NCI-H524 (cell line): ENCODE data around the gene PTPRO.
A peak's percentile ranks its signal among the peaks of the same experiment; 100 is the strongest.

Experiments
- DNase-seq, 2 experiments: peaks; one replicate each; lab custom pipeline; 2025; lab: John Stamatoyannopoulos, UW

The PTPRO gene

DNA sequence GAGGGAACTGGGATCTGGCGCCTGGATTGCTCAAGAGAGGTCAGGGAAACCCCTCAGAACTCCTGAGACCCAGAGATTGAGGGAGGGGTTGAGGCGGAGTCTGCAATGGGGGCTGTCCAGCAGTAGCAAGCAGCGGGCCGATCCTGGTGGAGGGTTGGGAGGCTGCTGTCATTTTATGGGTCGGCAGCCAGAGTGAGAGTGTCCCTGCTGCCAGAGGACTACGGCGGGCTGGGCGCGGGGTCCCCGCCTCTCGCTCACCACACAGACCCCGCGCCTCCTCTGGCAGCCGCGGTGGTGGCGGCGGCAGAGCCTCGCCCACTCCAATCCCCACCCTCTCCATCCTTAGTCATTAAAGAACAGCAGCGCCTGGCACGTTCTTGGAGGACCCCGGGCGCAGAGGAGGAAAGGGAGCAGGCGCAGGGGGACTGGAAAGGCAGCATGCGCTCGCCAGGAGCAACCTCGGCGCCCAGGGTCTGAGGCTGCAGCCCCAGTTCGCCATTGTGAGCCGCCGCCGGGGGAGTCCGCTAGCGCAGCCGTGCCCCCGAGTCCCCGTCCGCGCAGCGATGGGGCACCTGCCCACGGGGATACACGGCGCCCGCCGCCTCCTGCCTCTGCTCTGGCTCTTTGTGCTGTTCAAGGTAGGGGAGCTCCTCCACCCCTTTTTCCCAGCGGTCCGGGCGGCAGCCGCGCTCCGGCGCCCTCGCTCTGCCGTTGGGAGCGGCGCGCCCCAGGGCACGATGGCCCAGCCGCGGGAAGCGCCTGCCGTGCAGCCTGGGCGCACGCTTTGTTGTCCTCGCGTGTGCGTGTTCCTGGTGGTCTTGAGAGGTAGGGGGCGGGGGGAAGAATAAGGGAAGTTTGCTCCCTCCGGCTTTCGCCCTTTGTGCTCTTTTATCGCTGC, at the start of gene PTPRO:
TSS of gene PTPRO (plus strand) at position 345 of the 898 bp plus-strand sequence.
- peak; percentile 40 to 75 for DNase-seq

DNA sequence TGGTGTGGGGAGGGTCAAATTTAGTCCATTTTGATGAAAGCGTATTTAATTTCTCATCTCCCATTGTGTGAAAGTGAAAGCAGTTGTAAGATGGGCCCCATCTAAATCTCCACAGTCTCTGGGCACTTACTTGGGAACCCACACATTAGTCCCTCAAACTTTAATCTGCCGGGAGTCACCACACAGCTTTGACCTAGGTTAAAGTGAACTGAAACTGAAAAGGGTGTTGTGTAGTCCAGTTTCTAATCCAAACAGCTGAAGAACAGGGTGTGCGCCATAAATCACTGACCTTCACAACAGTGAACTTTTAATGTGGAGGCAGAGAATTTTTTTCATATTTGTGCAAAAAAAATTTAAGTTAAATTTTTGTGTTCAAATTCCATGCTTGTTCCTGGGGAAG, 48.4 kb upstream of the PTPRO start:
- no peak for DNase-seq

DNA sequence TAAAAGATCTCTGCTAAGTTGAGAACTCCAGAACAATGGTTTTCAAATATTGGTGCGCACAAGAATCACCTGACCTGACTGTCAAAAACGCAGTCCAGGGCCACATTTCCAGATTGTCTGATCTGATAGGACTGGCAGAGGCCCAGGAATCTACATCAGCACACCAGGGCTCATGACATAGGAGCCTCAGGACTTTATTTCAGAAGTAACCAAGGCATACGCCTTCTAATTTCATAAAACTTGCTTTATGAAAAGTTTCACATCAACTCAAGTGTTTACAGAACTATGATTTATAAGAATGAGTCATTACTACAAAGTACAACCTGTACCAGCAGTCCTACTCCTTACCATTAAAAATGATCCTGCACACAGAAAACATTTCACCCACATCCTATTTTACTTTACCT, 47.7 kb upstream of the PTPRO start:
- DNase-seq: no peak

DNA sequence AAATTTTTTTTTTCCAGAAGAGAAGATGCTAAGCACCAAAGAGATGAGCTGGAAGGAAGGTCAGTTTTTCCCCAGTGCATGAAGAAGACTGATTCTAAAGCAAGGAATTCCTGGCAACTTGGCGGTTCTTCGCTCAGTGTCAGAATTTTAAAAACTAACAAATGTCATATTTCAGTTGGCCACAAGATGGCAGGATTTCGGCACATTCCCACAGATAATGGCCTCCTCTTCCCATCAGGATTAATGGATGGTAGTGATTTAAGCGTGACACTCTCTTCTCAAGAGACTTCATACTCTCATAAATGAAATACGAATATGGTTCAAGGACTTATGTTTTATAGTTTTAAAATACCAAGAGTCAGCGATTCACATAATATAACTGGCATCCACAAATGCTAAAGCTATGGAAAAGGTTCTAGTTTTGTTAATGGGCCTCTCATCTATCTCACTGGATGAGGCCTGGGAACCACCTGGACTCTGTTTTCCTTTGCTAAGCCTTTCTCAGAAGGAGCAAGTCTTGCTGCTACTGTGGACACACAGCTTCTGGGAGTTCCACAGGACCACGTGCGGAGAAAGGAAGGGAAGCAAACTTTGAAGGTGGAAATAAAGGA, 46.1 kb upstream of the PTPRO start:
- DNase-seq: peak; percentile 12 to 58

DNA sequence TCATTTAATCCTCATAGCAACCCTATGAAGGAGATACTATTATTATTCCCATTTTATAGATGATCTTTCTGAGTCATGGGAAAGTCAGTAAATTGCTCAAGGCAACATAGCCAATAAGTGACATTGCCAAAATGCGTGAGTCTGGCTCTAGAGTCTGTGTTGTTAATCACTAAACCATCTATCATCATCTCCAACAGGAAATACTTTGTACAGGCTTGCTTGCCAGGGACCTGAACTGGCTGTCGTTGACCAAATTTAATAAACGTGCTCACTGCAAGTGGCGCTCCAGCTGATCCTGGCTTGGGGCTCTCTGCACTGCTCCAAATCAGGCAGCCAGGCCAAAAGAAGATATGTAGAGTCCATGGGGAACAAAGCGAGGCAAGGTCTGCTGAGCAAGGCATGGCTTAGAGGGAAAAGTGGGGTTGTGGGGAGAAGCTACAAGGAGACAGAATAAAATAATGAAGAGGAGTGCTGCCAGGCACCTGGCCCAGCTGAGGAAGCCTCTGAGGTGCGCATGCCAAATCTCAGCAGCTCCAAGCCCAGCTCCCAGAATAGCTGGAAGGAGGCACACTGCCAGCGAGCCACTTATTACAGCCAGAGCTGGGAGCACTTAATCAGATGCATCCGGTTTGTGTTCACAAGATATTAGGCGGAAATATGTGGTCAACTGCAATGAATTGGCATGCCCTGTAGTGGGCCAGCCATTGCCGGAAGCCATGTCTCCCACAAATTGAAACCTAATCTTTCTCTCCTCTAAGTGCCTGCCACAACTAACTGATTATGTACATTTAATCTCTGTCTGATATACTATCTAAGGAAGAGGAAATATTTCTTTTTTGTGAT, 43.3 kb upstream of the PTPRO start:
- no peak for DNase-seq

DNA sequence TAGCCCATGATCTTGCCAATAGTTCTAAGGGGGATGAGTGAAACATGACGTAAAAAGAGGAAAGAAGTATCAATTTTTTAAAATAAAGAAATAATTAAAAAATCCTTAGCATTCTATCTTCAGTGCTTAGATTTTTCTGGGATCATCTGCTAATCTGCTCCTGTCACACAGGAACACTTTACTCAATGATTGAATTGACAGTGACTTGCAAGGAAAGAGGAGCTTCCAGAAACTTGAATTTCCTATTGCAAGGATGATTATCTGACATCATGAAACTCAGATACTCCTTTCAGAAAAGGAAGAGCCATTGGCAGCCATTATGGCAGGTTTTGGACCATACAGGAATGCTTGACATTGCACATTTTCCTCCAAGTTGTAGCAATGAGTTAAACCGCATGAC, 41.4 kb upstream of the PTPRO start:
- DNase-seq: no peak

DNA sequence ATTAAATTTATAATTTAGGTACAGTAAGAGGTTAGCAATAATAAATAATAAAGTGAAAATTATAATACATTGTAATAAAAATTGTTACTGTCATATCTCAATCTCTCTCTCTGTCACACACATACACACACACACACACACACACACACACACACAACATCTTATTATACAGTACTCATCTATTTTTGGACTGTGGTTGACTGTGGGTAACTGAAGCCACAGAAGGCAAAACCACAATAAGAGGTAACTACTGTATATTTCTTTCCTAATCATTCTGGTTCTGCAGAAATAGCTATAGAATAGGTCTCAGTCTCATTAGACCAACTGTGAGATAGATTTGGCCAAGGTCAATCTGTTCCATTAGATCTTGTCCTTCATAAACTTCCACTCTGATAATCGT, 33.1 kb upstream of the PTPRO start:
- no peak for DNase-seq

DNA sequence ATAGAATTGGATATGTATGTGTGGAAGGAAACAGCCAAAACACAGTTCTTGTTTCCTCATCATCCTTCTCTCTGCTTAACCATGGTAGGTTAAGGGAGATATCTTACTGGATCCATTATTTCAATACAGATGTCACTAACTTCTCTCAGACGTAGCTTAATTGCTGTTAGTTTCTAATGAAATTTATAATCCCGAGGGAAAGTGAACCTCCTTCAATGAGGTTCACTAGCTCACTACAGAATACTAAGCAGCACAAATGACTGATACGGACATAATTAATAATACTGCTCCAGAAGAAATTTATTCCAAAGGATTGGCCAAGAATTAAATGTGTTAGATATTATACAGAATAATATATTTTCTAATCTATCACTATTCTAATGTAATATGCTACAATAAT, 28.6 kb upstream of the PTPRO start:
- DNase-seq: no peak

DNA sequence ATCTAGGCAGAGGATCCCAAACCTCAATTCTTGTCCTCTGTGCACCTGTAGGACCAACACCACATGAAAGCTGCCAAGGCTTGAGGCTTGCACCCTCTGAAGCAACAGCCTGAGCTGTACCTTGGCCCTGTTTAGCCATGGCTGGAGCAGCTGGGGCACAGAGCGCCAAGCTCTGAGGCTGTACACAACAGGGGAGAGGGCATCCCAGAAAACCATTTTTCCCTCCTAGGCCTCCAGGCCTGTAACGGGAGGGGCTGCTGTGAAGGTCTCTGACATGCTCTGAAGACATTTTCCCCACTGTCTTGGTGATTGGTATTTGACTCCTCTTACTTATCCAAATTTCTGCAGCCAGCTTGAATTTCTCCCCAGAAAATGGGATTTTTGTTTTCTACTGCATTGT, 22.4 kb upstream of the PTPRO start:
- no peak for DNase-seq

DNA sequence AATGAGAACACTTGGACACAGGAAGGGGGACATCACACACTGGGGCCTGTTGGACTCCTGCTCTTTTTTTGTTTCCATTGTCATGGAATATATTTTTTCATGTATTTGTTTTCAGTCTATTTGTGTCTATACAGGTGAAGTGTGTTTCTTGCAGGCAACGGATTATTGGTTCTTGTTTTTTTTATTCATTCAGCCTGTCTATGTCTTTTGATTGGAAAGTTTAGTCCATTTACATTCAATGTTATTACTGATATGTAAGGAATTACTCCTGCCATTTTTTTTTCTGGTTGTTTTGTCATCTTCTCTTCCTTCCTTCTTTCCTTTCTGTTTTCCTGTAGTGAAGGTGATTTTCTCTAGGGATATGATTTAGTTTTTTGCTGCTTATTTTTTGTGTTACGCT, 18.0 kb upstream of the PTPRO start:
- no peak for DNase-seq

DNA sequence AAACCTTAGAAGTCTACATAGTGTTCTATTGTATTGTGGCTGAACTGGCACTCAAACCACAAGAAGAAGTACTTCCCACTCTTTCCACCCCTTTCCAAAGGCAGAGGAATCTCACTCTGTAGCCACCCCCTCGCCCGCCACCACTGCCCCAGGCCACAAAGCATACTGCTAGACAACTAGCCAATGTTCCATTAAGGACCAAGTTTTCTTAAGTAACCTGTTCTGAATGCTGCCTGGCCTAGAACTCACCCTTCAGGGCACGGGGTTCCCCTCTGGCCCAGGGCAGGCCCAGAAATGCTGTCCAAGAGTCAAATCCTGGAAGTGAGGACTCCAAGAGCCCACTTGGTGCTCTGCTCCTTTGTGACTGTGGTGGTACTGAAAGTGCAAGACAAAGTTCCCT, 15.7 kb upstream of the PTPRO start:
- DNase-seq: no peak

DNA sequence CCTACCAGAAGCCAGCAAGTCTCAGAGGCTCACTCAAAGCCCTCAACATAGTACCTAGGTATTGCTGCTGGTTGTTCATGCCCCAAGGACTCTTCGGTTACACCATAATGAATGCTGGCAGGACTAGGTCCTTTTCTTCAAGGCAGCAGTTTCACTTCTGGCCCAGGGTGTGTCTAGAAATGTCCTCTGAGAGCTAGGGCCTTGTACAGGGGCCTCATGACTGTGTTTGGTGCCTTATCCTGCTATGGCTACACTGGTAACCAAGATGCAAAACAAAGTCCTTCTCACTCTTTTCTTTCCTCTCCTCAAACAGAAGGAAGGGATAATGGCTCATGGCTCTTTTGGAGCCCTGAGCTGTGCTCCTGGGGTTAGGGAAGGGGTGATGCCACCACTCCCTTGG, 15.2 kb upstream of the PTPRO start:
- no peak for DNase-seq

DNA sequence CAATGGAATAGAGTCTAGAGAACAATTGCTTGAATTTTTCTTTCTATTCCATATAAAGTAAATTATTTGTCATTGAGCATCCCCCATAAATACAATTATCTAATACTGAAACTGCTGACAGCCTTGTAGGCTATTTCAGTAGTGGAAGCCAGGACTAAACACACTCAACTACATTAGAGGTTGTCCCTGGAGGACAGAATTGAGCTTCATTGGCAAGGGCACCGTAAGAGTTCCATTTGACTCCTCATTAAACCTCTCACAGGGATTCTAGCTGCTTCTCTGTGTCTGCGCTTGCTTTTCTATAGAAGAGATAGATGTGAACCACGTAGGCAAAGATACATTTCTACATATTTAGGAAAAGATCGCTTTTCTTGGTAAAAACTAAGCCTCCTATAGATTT, 3.5 kb upstream of the PTPRO start:
- no peak for DNase-seq

DNA sequence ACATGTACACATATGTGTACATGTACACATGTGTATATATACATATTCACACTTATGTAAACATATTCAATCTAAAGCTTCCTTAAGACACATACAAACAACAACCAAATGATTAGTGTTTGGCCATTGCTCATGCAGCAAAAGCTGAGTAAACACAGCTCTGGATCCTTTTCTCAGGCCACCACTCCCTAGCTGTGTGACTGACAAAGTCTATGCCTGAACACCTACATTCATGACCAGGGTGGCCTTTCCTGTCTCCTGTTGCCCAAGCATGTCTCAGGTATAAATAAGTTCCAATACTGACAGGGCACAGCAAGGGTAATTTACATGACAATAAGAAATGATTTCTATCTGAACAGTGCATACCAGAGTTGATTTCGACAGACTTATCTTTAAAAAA, 1.4 kb upstream of the PTPRO start:
- no peak for DNase-seq

DNA sequence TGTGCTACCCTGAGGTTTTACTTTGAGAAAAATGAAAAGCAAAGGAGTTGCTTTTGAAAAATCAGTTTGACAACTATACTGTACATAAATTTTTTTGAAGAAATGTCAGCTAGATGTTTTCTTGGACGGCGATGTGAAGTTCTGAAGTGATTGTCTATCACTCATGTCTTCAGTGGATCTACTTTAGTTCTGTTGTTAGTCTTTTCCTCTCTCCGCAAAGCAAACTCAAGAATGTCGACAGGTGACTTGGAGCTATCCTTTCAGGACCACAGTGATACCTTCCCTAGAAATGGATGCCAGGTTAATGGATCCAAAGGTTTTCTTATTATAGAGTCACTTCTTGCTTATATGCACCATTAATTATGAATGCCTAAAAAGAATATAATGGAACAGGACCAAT, 1.2 kb downstream of the PTPRO start:
- DNase-seq: no peak

DNA sequence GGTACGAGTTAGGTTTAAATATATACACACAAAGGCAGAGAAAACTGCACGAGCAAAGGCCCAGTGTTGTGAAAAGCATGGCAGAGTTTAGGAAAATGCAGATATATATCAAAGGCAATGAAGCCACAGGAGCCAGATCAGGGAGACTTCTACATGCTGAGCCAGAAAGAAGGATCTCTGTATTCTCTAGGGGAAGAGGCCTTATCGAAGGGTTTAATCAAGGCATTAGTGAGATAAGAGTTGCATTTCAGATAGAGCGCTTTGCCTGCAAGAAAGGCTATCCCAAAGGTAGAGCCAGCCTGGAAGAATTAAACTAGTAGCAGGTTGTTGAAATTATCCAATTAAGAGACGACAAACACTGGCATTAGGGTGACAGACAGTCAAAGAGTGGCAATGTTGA, 7.6 kb downstream of the PTPRO start:
- DNase-seq: no peak

DNA sequence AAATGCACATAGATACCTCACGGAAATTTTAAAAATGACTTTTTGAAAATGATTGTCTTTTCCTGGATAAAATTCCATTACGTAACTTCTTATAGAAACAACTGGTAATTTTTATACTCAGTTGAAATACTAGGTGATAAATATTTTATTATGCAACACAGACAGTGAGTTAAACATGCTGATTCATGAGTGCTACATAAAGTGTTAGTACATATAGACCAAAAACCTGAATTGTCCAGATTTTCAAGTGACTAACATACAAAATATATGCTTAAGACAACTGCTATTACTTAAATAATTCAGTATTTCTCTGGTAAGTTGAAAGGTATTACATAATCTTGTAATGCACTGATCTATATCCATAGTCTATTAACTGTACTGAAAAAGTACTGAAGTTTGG, 11.9 kb downstream of the PTPRO start:
- no peak for DNase-seq

DNA sequence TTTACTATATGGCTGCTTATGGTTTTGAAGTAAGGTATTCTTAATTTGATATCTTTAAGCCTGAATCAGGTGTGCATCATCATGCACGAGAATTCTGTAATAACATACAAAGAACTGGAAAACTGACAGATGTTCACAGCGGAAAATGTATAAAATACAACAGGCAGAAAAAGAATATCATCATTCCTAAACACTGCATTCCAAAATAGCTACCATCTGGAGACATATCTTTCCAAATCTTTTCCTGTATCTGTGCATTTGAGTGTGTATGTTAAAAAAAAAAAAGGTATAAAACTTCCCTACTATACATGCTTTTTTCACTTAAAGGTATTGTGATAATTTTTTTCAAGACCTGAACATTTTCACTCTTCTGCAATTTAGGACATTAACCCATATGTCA, 13.7 kb downstream of the PTPRO start:
- DNase-seq: no peak

DNA sequence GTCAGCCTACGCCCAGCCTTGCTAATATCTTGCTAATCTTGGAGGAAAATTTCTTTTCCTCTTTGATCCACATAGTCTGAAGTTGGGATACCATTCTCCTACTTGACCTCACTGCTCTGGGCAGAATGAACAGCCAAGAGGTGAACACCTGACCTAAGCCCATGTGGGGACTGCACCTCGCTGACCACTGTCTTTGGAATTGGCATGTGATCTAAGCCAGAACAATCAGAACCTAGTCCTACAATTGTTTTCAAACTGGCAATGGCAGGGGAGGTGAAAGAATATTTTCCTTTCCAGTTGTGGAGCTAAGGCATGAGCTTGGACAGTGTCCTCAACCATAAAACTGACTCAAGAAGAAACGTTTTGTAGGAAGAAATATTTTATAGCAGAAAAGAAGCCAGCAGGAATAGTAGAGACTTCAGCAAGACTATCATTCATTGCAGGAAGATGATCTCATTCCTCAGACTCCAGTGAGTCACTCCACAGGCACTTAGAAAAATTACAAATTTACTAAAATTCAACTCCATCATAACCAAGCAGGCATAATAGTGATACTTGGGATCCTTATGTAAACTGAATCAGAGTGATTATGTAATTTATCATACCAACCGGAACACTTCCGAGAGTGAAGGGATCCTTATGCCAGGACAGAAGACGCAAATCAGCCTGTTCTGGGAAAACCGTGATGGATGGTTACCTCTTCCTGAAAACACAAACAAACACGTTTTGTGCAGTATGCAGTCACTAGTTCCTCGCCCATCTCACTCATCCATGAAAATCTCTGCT, 14.7 kb downstream of the PTPRO start:
- no peak for DNase-seq

DNA sequence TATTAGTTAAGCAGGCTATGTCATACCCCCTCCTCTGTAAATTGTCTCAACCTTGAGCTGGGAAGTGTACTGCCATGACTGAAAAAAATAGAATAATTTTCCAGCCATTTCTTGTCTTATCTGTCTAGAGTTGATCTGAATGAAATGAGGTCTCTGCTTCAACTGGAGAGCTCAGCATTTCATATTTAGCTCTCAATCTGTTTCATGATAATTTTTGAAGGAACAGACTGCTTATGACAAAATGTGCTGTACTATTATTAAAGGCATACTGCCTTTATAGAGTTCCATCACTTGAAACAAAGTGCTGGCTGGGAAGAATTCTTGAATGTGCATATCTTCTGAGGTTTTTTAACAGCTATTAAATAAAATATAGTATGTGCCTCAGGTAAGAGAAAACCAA, 19.1 kb downstream of the PTPRO start:
- DNase-seq: no peak

DNA sequence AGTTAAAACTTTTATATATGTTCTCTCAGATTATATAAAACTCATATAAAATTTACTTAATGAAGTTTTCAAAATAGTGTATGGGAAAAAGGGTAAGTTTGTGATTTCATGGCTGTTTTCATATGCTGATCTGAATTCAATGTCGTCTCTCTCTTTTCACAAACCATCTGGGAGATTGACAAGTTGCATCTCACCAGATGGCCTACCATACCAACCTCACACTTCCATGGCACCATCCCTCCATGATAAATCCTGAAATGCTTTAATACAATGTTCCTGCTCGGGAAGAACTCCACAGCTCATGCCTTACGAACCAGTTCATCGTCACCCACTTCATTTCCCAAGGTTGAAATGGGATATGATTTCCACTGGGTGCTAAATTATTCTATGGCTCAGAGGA, 22.3 kb downstream of the PTPRO start:
- DNase-seq: no peak

DNA sequence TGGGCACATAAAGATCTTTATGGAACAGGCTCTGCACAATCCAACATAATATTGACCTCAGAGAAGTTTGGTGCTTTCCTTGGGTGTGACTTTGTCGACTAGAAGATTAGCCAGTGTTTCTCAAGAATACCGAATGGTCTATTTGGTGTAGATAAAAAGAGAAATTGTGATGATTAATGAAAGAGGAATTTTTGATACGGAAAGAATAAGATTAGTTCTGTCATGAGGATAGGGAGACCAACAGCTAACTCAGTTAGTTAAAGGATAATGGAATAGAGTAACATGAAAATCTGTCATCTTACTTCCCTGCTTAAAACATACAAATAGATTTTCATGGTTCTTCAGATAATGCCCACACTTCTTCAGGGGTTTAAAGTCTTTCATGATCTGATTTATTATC, 24.2 kb downstream of the PTPRO start:
- no peak for DNase-seq
